Measurements from ENCODE around the gene ANKRD36C. TPM values are rescaled to one million over a fixed set of nuclear protein-coding genes. Genes with fewer than 3 reads are reported as not detected.
"Not testable (repeated sequence)": the region's sequence is repeated elsewhere in the genome, so short reads cannot be mapped to it uniquely, and the experiment has no call there.

ANKRD36C gene
- polyA plus RNA-seq, 4 donors: 13.1 to 23.6 (median 17.9) TPM

- DNase-seq (ENCODE audit: low read depth in 4 of 4, low spot score in 3 of 4): not testable (repeated sequence)
Observed at GRCh38 chr2:96009833-96010232, 18.2 kb upstream of the ANKRD36C start.

GRCh38 chr2:96008051-96008450 lies 16.4 kb upstream of the ANKRD36C start:
- not testable (repeated sequence) for DNase-seq (ENCODE audit: low read depth in 4 of 4, low spot score in 3 of 4)

- not testable (repeated sequence) for DNase-seq (ENCODE audit: low read depth in 4 of 4, low spot score in 3 of 4)
Observed at GRCh38 chr2:96006248-96006647, 14.6 kb upstream of the ANKRD36C start.

- peak in 3 of 4 donors; percentile 19 to 26 (median 22) for DNase-seq (ENCODE audit: low read depth in 4 of 4, low spot score in 3 of 4)
Observed at GRCh38 chr2:95992520-95993272, 1.1 kb upstream of the ANKRD36C start.

- not testable (repeated sequence) for DNase-seq (ENCODE audit: low read depth in 4 of 4, low spot score in 3 of 4)
Observed at GRCh38 chr2:95992102-95992501, 478 bp upstream of the ANKRD36C start.

- DNase-seq (ENCODE audit: low read depth in 4 of 4, low spot score in 3 of 4): not testable (repeated sequence)
Observed at GRCh38 chr2:95990884-95991283, 740 bp downstream of the ANKRD36C start.

- not testable (repeated sequence) for DNase-seq (ENCODE audit: low read depth in 4 of 4, low spot score in 3 of 4)
Observed at GRCh38 chr2:95951662-95952061, 40.0 kb downstream of the ANKRD36C start.

- DNase-seq (ENCODE audit: low read depth in 4 of 4, low spot score in 3 of 4): not testable (repeated sequence)
Observed at GRCh38 chr2:95948039-95948438, 43.6 kb downstream of the ANKRD36C start.

- not testable (repeated sequence) for DNase-seq (ENCODE audit: low read depth in 4 of 4, low spot score in 3 of 4)
Observed at GRCh38 chr2:95939947-95940346, 51.7 kb downstream of the ANKRD36C start.

GRCh38 chr2:95930740-95931139 lies 60.9 kb downstream of the ANKRD36C start:
- DNase-seq (ENCODE audit: low read depth in 4 of 4, low spot score in 3 of 4): not testable (repeated sequence)

GRCh38 chr2:95917007-95917406 lies 74.6 kb downstream of the ANKRD36C start:
- not testable (repeated sequence) for DNase-seq (ENCODE audit: low read depth in 4 of 4, low spot score in 3 of 4)

- not testable (repeated sequence) for DNase-seq (ENCODE audit: low read depth in 4 of 4, low spot score in 3 of 4)
Observed at GRCh38 chr2:95915131-95915530, 76.5 kb downstream of the ANKRD36C start.

- not testable (repeated sequence) for DNase-seq (ENCODE audit: low read depth in 4 of 4, low spot score in 3 of 4)
Observed at GRCh38 chr2:95911431-95911830, 80.2 kb downstream of the ANKRD36C start.

GRCh38 chr2:95894443-95894842 lies 97.2 kb downstream of the ANKRD36C start:
- not testable (repeated sequence) for DNase-seq (ENCODE audit: low read depth in 4 of 4, low spot score in 3 of 4)

- DNase-seq (ENCODE audit: low read depth in 4 of 4, low spot score in 3 of 4): not testable (repeated sequence)
Observed at GRCh38 chr2:95867929-95868328, 123.7 kb downstream of the ANKRD36C start.

- not testable (repeated sequence) for DNase-seq (ENCODE audit: low read depth in 4 of 4, low spot score in 3 of 4)
Observed at GRCh38 chr2:95867047-95867677, 124.5 kb downstream of the ANKRD36C start.

GRCh38 chr2:95862121-95862520 lies 129.5 kb downstream of the ANKRD36C start:
- DNase-seq (ENCODE audit: low read depth in 4 of 4, low spot score in 3 of 4): not testable (repeated sequence)

- DNase-seq (ENCODE audit: low read depth in 4 of 4, low spot score in 3 of 4): no peak
Observed at GRCh38 chr2:95836151-95836550, 155.5 kb downstream of the ANKRD36C start.

GRCh38 chr2:95834077-95835013 lies 157.3 kb downstream of the ANKRD36C start:
- not testable (repeated sequence) for DNase-seq (ENCODE audit: low read depth in 4 of 4, low spot score in 3 of 4)

GRCh38 chr2:95824218-95824617 lies 167.4 kb downstream of the ANKRD36C start:
- not testable (repeated sequence) for DNase-seq (ENCODE audit: low read depth in 4 of 4, low spot score in 3 of 4)

- not testable (repeated sequence) for DNase-seq (ENCODE audit: low read depth in 4 of 4, low spot score in 3 of 4)
Observed at GRCh38 chr2:95817521-95817920, 174.1 kb downstream of the ANKRD36C start.
